HepG2 (cell line): Measurements from ENCODE around the gene RPS6KB2. TPM values are rescaled to one million over a fixed set of nuclear protein-coding genes. Genes with fewer than 3 reads are reported as not detected.

ENCODE experiments used
- DMAP1 ChIP-seq: IDR thresholded peaks from 2 replicates; pipeline ENCODE4 v1.6.1; 2016
- E2F5 ChIP-seq: sonication (generic); formaldehyde crosslinking; conservative IDR thresholded peaks from 2 replicates; pipeline ENCODE4 v1.4.0; 2020; ENCODE audit warnings: missing genetic modification reagents
- MXI1 ChIP-seq: IDR thresholded peaks from 3 replicates; pipeline ENCODE4 v1.6.1; 2012; ENCODE audit warnings: low read depth, low read length, inconsistent platforms, borderline replicate concordance
- NFKBIZ ChIP-seq: IDR thresholded peaks from 2 replicates; pipeline ENCODE4 v1.6.1; 2018; ENCODE audit warnings: missing genetic modification reagents, missing compliant biosample characterization
- PBX2 ChIP-seq: IDR thresholded peaks from 2 replicates; pipeline ENCODE4 v1.6.1; 2016; ENCODE audit warnings: control low read depth
- REST ChIP-seq, 2 experiments: IDR thresholded peaks; 2 replicates each; pipeline ENCODE4 v1.6.1; 2011 to 2012; ENCODE audit warnings: low read length in 2 of 2, borderline replicate concordance in 1 of 2, low read depth in 1 of 2, mild to moderate bottlenecking in 1 of 2, moderate library complexity in 1 of 2
- THAP7 ChIP-seq: sonication (generic); formaldehyde crosslinking; IDR thresholded peaks from 2 replicates; pipeline ENCODE4 v1.8.1; 2023; ENCODE audit warnings: mild to moderate bottlenecking, missing genetic modification reagents
- TSC22D2 ChIP-seq: sonication (generic); formaldehyde crosslinking; IDR thresholded peaks from 2 replicates; pipeline ENCODE4 v1.5.1; 2020; ENCODE audit warnings: missing genetic modification reagents, mild to moderate bottlenecking, borderline replicate concordance
- ZBTB33 ChIP-seq: sonication (generic); formaldehyde crosslinking; IDR thresholded peaks from 2 replicates; pipeline ENCODE4 v1.4.0; 2020; ENCODE audit warnings: missing genetic modification reagents
- ZNF207 ChIP-seq: fragments of 450-650 bp; IDR thresholded peaks from 2 replicates; pipeline ENCODE4 v1.6.1; 2016; ENCODE audit warnings: antibody characterized with exemption, borderline replicate concordance
- ZNF263 ChIP-seq: sonication (generic); formaldehyde crosslinking; IDR thresholded peaks from 2 replicates; pipeline ENCODE4 v1.4.0; 2020; ENCODE audit warnings: missing genetic modification reagents
- ZNF687 ChIP-seq: sonication (generic); formaldehyde crosslinking; IDR thresholded peaks from 2 replicates; pipeline ENCODE4 v1.5.1; 2020; ENCODE audit warnings: mild to moderate bottlenecking, missing genetic modification reagents, moderate library complexity
- ZNF713 ChIP-seq: sonication (generic); formaldehyde crosslinking; IDR thresholded peaks from 2 replicates; pipeline ENCODE4 v1.4.0; 2020; ENCODE audit warnings: mild to moderate bottlenecking, missing genetic modification reagents
- ZSCAN12 ChIP-seq: sonication (generic); formaldehyde crosslinking; IDR thresholded peaks from 2 replicates; pipeline ENCODE4 v1.9.0; 2021; ENCODE audit warnings: mild to moderate bottlenecking, missing genetic modification reagents
- polyA plus RNA-seq, 8 experiments: library from polyadenylated mRNA; depleted of rRNA in 3 of 8; stranded (reverse) in 7 of 8; unstranded in 1 of 8; fragments of >200 nt; fragmentation: Illumina TruSeq in 4 of 8; extraction: Trizol in 4 of 8; gene quantifications; 2 replicates each; pipeline versions ENCODE4 v1.2.1 to v1.2.3, GENCODE V29; 2011 to 2016; ENCODE audit warnings: low read depth in 4 of 8, missing spikeins in 1 of 8, mixed read lengths in 1 of 8; ENCODE audit not compliant: insufficient read depth in 1 of 8
- total RNA-seq, 5 experiments: library from RNA; depleted of rRNA; stranded (reverse); fragments of >200 nt; fragmentation: Illumina TruSeq; extraction: Trizol; gene quantifications; 2 replicates each; pipeline ENCODE4 v1.2.3, GENCODE V29; 2016; ENCODE audit warnings: low read depth in 1 of 5

Gene RPS6KB2
- total and polyA plus RNA-seq, 2 of the 13 experiments (the other 11 are each of a cell fraction or from before 2014, with no cell fraction given), result 52.9 to 54.8 TPM

DNA sequence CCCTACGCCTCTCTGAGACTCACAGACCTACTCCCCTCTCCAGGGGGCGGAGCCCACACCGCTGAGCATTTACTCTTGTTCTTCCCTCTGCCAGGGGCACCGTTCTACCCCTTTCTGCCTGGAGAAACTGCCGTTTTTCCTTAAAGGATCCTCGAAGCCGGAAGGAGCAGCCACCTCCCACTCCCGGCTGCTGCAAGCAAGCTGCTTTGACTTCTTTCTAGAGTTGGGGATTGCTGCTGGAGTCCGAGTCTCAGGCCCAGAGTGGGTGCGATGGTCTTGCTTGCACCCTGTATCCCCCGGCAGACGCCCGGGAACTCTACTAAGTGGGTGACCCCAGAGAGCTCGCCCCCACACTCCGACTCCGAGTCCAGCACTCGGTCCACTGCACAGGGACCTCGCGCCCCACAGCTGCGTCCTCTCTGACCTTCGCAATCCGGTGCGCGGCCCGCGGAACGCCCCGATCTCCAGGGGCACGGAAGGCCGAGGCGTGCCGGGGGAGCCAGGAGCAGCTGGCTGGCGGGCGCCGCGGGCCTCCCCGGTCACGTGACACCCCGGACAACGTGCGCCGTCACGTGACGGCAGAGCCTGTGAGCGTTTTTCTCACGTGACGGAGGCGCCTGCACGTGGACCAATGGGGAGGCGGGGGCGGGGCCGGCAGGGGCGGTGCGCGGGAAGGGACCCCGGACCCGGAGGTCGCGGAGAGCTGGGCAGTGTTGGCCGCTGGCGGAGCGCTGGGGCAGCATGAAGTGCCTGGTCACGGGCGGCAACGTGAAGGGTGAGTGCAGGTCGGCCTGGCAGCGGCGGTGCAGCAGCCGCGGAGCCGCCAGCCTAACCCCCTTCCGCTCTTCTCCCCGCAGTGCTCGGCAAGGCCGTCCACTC, 36.8 kb upstream of the RPS6KB2 start, which contains the start of gene RAD9A (continued):
- peak; percentile 98 for TF ChIP-seq ZNF687 (CRISPR knock-in tag)
- peak; percentile 74; the same call in 1 of the 2 replicates for TF ChIP-seq NFKBIZ (CRISPR knock-in tag)
- peak; percentile 59; the same call in 1 of the 2 replicates for TF ChIP-seq TSC22D2 (CRISPR knock-in tag)
- peak; percentile 91; the same call in 1 of the 2 replicates for TF ChIP-seq ZNF207
- 0 out of 4 replicates have a peak, but pooled peaks of 1 of the 2 experiments have one; percentile 27 for TF ChIP-seq REST (IDR thresholded peaks at IDR 0.05; ENCODE audit: borderline replicate concordance in 1 of 2, low read depth in 1 of 2, low read length in 2 of 2)
- peak; percentile 61; the same call in 1 of the 2 replicates for TF ChIP-seq ZBTB33 (CRISPR knock-in tag)
- peak; percentile 88; the same call in 1 of the 3 replicates for TF ChIP-seq MXI1
- TF ChIP-seq E2F5, result peak; percentile 86
- no peak for TF ChIP-seq ZNF263
- TF ChIP-seq ZNF713 (CRISPR knock-in tag), result no peak
- no peak for TF ChIP-seq ZSCAN12 (CRISPR knock-in tag)
- no peak for TF ChIP-seq PBX2 (CRISPR knock-in tag)
- peak; percentile 94; the same call in 1 of the 2 replicates for TF ChIP-seq THAP7
- peak; percentile 92; the same call in 1 of the 2 replicates for TF ChIP-seq DMAP1 (CRISPR knock-in tag)
